Adipose tissue (tissue), 3 donors: ENCODE results near the gene SLC25A10. TPM values are rescaled to one million over a fixed set of nuclear protein-coding genes. Genes with fewer than 3 reads are reported as not detected.

Source experiments
- H3K27ac ChIP-seq: one replicate; pipeline ENCODE4 v1.5.1; 2013; ENCODE audit warnings: low read depth, low read length
- WGBS, 3 donors: extraction: QIAGEN DNeasy Blood & Tissue Kit; methylation state at CpG; one replicate each; pipeline ENCODE4 v1.1.7; 2013; 5-methylcytosine and 5-hydroxymethylcytosine counted together
- polyA plus RNA-seq, 3 donors: library from polyadenylated mRNA; stranded (reverse); fragments of 200-250 nt; gene quantifications; one replicate each; pipeline ENCODE4 v1.2.3, GENCODE V29; 2013
- donor health status: healthy with polysubstance abuse.
- donor health status: Bipolar disorder and iron deficiency.
- donor health status: healthy.

Gene SLC25A10
- polyA plus RNA-seq, 3 donors = 18.7 to 61.4 (median 43.2) TPM

DNA sequence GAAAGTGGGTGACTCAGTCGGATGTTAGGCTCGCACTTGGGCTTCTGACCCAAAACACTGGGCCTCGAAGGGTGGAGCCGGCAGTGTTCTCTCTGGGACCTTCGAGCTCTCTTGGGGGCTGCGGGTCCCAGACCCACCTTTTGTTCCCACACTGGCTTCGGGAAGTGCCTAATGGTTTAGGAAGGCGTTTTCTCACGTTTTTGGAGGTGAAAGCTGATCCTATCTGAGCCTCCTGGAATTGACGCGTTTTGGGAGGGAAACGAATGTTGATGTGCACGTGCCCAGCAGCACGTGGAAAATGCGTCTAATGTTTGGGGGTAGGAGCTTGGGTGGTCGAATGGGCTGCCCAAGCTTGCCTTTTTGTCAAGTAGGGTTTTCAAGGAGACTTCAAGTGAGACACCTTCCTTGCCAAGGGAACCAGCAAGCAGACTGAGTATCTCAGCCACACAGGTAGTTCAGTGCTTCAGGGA, 27.6 kb upstream of the SLC25A10 start:
- 1 to 4% (median 3%) methylated on average over 16 of the region's 16 CpGs for WGBS, 3 donors
- no peak overlapping the region for H3K27ac ChIP-seq

DNA sequence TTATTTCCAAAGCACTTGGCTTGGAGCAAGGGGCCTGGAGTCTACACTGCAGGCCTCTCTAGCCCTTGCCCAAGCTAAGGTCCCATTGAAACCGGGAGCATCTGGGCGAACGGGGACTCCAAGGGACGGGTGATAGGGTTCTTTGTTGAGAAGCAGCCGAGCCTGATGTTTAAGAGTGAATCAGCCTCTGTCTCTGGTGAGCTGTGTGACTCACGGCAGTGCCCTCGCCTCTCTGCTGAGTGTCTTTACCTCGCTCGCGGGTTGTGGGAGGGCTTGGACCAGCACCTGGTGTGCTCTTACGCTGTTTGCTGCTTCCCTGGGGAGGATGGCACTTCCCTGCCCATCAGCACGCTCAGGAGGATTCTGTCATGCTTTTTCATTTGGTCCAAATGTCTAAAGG, 27.0 kb upstream of the SLC25A10 start:
- H3K27ac ChIP-seq = no peak overlapping the region
- whole genome bisulfite sequencing, 3 donors = 67 to 75% (median 73%) methylated on average over 12 of the region's 12 CpGs

DNA sequence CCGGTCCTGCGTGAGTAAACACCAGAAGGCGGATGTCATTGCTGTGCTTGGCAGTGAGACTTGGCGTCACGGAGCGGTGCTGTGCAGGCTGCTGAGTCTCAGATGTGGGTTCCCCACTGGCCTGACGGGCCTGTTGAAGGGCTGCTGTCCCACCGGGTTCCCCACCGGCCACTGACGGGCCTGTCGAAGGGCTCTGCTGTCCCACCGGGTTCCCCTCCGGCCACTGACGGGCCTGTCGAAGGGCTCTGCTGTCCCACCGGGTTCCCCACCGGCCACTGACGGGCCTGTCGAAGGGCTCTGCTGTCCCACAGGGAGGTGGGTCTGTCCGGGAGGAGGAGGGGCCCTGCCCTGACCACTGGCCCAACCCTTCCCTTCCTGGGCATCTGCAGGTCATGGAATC, 25.5 kb upstream of the SLC25A10 start:
- 91 to 93% (median 92%) methylated on average over 19 to 20 of the region's 20 CpGs for WGBS, 3 donors
- H3K27ac ChIP-seq = no peak overlapping the region

DNA sequence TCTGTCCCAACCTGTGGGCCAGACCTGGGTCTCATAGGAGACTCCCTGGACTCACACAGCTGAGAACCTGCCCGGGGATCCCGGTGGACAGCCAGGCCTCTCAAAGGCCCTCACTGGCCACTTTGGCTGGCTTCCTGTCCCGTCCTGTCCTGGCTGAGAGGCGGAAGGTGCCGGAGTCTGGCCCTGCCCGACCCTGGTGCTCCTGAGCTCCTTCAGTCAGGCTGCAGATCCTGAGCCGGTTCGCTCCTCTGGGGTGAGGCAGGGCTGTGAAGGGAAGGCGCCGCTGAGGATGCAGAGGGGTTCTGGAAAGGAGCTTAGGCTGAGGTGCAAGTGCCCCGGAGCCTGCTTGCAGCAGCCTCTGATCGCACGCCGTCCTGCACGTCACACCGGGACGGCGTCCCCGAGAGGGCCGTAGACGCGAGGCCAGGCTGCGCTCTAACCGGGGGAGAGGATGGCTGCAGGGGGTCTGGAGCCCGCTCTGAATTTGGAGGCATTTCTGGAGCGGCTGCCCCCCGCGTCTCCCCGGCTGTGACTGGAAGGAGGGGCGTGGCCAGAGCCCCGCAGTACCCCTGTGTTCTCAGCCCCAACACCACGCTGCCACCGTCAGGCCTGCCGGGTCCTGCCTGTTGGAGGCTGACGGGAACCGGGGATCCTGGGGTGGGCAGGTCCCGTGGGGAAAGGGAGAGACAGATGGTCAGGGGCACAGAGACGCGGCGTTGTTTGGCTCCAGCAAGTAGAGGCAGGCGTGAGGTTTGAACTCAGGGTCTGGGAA, 24.1 kb upstream of the SLC25A10 start:
- 93 to 97% (median 93%) methylated on average over 34 to 41 of the region's 41 CpGs for WGBS, 3 donors
- H3K27ac ChIP-seq = no peak overlapping the region

DNA sequence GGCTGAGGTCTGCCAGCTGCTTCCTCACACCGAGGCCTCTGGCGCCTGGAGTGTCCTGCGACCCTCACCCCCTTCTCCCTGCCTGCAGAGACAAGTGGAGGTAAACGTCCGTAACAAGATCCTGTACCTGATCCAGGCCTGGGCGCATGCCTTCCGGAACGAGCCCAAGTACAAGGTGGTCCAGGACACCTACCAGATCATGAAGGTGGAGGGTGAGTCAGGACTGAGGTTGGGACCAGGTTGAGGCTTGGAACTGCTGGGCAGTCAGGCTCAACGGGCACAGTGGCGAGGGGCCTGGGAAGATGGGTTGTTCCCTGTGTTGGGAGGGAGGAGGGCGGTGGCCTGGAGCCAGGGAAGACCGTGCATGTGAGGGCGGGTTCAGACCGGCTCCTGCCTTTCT, 23.5 kb upstream of the SLC25A10 start:
- no peak overlapping the region for H3K27ac ChIP-seq
- WGBS, 3 donors = 86 to 90% (median 88%) methylated on average over 14 of the region's 14 CpGs

DNA sequence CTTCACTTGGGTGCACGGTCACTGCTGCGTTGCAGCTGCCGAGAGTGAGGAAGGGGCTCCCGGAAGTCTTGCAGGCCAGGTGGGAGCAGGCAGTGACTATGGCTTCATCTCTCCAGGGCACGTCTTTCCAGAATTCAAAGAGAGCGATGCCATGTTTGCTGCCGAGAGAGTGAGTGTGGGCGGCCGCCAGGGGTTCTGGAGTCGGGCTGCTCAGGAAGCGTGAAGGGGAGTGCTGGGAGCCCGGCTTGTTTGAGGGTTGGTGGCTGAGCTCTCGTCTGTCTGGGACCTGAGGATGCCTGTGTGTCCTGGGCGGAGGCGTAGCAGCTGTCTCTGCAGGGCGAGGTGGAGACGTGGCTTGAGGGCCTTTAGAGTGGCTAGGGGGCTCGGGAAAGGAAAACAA, 22.0 kb upstream of the SLC25A10 start:
- WGBS, 3 donors = 91 to 94% (median 93%) methylated on average over 17 to 18 of the region's 18 CpGs
- H3K27ac ChIP-seq = no peak overlapping the region

DNA sequence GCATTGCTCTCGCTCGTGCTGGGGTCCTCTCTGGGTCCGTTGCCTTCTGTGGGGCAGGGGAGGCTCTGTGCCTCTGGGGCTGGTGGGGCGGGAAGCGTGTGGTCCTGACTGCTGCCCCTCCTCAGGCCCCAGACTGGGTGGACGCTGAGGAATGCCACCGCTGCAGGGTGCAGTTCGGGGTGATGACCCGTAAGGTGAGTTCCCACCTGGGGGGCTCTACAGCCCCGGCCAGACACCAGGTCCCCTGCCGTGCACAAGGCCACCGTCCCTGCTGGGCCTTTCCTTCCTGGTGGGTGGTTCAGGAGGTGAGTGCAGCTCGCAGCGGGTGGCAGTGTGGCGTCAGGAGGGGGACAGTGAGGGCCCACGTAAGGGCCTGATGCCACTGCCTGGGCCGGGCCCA, 21.5 kb upstream of the SLC25A10 start:
- 87 to 92% (median 88%) methylated on average over 13 to 17 of the region's 17 CpGs for WGBS, 3 donors

DNA sequence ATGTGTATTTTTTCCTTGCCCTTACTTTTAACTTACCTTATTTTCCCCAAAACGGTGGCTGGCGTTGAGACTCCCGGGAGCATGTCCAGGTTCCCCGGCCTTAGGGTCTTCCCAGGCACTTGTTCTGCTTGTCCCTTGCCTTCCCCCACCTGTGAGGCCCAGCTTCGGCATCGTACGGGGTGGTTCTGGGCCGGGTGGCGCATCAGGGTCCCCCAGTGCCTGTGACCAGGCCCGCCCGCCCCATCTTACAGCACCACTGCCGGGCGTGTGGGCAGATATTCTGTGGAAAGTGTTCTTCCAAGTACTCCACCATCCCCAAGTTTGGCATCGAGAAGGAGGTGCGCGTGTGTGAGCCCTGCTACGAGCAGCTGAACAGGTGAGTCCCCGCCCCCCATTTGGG, 20.9 kb upstream of the SLC25A10 start:
- WGBS, 3 donors = 91 to 94% (median 93%) methylated on average over 18 of the region's 18 CpGs

More for the DNA sequence above, 21.5 kb upstream of the SLC25A10 start:
- H3K27ac ChIP-seq = no peak overlapping the region

DNA sequence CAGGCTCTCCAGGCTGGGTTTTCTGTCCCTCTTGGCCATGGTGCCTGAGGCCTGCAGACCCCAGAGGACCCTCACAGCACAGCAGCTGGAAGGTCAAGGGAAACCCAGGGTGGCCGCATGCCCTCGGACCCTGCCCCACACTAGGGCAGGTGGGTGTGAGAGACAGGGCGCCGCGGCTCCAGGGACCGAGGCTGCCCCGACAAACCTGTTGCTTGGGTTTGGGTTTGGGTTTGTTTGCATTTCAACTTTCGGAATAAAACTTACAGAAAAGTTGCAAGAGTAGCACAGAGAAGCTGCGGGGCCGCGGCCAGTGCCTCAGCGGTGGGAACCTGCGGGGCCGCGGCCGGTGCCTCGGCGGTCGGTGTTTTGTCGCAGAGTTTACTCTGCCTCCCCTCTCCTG, 20.5 kb upstream of the SLC25A10 start:
- 95 to 97% (median 97%) methylated on average over 20 of the region's 20 CpGs for WGBS, 3 donors

More for the DNA sequence above, 20.9 kb upstream of the SLC25A10 start:
- no peak overlapping the region for H3K27ac ChIP-seq

DNA sequence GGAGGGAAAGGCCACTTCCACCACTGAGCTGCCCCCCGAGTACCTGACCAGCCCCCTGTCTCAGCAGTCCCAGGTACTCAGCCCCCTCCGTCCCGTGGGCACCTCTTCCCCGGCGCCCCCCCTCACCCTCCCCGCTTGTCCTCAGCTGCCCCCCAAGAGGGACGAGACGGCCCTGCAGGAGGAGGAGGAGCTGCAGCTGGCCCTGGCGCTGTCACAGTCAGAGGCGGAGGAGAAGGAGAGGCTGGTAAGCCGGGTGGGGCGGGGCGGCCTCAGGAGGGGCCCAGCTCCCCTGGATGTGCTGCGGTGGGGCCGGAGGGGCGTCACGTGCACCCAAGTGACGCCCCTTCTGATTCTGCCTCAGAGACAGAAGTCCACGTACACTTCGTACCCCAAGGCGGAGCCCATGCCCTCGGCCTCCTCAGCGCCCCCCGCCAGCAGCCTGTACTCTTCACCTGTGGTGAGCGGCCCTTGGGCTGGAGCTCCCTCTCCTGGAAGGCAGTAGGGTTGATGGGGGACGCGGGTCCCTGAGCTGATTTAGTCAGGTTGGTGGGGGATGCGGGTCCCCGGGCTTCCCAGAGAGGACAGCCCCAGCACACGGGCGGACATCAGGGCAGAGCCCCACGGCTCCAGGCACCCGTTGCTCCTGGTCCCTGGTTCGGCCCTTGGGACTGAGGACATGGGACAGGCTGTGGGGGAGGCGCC, 18.4 kb upstream of the SLC25A10 start:
- no peak overlapping the region for H3K27ac ChIP-seq
- 89 to 91% (median 90%) methylated on average over 20 to 35 of the region's 35 CpGs for WGBS, 3 donors

More for the DNA sequence above, 20.5 kb upstream of the SLC25A10 start:
- H3K27ac ChIP-seq = no peak overlapping the region

DNA sequence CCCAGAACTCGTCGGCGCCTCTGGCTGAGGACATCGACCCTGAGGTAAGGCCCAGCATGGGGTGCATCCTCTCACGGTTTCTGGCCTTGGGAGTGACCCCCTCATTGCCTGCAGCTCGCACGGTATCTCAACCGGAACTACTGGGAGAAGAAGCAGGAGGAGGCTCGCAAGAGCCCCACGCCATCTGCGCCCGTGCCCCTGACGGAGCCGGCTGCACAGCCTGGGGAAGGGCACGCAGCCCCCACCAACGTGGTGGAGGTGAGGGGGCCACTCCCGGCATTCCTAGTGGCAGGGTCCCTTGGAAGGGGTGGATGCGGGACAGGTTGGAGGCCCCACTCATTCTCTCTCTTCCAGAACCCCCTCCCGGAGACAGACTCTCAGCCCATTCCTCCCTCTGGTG, 17.3 kb upstream of the SLC25A10 start:
- WGBS, 3 donors = 94 to 96% (median 94%) methylated on average over 18 to 19 of the region's 19 CpGs
- H3K27ac ChIP-seq = no peak overlapping the region

DNA sequence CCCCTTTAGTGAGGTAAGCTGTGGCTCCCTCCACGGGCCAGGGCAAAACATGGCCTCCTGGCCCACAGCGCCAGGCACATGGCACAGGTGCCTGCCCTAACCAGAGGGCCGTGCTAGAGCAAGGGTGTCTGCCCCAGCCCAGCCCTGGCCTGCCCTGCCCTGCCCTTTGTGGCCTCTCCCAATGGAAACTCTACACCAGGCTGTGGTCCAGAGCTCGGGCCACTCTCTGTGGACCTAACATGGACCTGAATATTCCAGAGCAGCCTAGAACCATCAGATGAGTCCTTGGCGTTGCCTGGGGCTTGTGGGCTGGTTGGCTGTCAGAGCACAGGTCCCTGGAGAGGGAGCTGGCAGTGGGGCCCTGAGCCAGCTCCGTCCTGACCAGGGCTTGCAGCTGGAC, 16.9 kb upstream of the SLC25A10 start:
- H3K27ac ChIP-seq = no peak overlapping the region
- WGBS, 3 donors = 81 to 87% (median 87%) methylated on average over 6 of the region's 6 CpGs

DNA sequence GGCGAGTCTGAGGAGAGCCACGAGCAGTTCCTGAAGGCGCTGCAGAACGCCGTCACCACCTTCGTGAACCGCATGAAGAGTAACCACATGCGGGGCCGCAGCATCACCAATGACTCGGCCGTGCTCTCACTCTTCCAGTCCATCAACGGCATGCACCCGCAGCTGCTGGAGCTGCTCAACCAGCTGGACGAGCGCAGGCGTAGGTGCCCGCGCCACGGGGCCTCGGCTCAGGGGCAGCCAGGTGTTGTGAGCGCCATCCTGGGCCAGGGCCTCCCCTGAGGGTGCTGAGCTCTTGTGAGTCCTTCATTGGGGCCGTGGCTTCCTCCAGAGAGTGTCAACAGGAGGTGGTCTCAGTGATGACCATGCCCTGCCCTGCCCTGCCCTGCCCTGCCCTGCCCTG, 16.3 kb upstream of the SLC25A10 start:
- 91 to 94% (median 91%) methylated on average over 22 of the region's 22 CpGs for WGBS, 3 donors
- no peak overlapping the region for H3K27ac ChIP-seq

DNA sequence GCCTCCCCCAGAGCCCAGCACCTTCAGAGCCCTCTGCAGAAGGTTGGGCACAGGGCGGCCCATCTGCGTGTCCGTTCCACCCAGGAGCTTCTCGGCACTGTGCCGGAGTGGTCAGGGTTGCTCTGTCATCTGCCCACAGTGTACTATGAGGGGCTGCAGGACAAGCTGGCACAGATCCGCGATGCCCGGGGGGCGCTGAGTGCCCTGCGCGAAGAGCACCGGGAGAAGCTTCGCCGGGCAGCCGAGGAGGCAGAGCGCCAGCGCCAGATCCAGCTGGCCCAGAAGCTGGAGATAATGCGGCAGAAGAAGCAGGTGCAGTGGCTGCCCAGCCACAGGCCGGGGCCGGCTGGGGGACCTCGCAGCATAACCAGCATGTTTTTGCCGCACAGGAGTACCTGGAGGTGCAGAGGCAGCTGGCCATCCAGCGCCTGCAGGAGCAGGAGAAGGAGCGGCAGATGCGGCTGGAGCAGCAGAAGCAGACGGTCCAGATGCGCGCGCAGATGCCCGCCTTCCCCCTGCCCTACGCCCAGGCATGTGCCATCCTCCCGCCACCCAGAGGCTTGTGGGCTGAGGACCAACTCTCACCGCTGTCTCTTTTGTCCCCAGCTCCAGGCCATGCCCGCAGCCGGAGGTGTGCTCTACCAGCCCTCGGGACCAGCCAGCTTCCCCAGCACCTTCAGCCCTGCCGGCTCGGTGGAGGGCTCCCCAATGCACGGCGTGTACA, 15.7 kb upstream of the SLC25A10 start:
- 93 to 97% (median 96%) methylated on average over 36 to 40 of the region's 40 CpGs for WGBS, 3 donors
- no peak overlapping the region for H3K27ac ChIP-seq

DNA sequence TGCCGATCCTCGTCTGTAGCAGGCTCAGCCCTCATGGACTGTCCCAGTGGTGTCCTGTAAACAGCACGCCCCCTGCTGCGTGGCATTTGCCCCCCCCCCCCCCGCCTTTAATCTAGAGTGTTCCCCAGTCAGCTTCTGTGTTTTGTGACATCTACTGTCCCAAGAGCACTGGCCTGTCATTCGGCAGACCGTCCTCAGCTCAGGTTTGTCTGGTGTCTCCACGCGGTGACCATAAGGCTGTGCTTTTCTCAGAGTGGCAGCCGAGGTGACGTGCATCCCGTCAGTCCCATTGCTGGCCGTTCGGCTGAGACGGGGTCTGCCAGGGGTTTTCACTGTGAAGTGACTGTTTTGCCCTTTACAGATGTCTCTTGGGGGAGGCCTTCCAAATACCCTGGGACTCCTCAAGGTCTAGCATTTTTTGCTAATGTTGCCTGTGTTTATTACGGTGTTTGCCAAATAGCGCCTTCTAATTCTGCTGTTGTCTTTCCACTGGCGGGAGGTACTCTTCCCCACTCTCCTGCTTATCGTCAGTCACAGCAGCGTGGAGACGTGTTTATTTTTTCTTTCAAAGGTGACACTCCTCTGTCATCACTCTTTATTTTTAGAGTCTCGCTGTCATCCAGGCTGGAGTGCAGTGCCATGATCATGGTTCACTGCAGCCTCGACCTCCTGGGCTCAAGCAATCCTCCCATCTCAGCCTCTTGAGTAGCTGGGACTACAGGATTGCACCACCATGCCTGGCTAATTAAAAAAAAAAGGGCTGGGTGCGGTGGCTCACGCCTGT, 14.6 kb upstream of the SLC25A10 start:
- WGBS, 3 donors = 81 to 89% (median 89%) methylated on average over 25 of the region's 25 CpGs
- no peak overlapping the region for H3K27ac ChIP-seq

DNA sequence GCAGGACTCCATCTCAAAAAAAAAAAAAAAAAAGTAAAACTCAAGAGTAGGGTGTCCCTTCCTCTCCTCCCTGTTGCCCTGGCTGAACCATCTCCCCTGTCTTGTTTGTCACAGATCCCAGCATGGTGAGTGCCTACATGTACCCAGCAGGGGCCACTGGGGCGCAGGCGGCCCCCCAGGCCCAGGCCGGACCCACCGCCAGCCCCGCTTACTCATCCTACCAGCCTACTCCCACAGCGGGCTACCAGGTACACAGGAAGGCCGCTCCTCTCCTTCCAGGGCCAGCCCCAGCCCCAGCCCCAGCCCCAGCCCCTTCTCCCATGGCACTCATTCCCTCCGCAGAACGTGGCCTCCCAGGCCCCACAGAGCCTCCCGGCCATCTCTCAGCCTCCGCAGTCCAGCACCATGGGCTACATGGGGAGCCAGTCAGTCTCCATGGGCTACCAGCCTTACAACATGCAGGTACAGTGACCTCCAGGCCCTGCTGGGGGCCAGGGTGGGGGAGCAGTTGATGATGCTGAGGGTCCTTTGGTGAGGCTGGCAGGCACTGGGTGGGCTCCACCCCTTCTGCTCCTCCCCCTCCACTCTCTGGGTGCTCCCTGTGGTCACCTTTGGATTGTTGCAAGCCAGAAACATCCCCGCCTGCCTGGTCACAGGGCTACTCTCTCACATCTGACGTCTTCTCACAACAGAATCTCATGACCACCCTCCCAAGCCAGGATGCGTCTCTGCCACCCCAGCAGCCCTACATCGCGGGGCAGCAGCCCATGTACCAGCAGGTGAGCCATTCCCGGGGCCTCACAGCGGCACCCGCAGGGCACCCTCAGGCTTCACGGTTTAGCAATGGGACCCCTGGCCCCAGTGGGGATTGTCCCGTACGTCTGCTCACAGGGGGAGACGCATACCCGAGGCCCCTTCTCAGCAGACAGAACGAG, 11.5 kb upstream of the SLC25A10 start:
- no peak overlapping the region for H3K27ac ChIP-seq
- 80 to 87% (median 86%) methylated on average over 22 to 25 of the region's 25 CpGs for WGBS, 3 donors

DNA sequence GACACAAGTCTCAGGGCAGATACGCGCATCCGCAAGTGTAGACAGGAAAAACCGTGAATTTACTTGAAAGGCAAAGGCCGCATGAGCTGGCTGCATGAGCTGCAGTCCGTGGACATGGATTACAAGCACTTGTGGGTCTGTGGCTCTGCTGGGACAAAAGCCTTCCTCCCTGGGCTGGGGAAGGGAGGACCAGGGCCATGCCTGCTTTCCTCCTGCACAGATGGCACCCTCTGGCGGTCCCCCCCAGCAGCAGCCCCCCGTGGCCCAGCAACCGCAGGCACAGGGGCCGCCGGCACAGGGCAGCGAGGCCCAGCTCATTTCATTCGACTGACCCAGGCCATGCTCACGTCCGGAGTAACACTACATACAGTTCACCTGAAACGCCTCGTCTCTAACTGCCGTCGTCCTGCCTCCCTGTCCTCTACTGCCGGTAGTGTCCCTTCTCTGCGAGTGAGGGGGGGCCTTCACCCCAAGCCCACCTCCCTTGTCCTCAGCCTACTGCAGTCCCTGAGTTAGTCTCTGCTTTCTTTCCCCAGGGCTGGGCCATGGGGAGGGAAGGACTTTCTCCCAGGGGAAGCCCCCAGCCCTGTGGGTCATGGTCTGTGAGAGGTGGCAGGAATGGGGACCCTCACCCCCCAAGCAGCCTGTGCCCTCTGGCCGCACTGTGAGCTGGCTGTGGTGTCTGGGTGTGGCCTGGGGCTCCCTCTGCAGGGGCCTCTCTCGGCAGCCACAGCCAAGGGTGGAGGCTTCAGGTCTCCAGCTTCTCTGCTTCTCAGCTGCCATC, 10.6 kb upstream of the SLC25A10 start:
- H3K27ac ChIP-seq = no peak overlapping the region
- whole genome bisulfite sequencing, 3 donors = 63 to 73% (median 68%) methylated on average over 22 to 23 of the region's 23 CpGs
